ENCODE measurements around the gene TESK2.
"Not testable (repeated sequence)": the region's sequence is repeated elsewhere in the genome, so short reads cannot be mapped to it uniquely, and the experiment has no call there.

Gene TESK2

DNA sequence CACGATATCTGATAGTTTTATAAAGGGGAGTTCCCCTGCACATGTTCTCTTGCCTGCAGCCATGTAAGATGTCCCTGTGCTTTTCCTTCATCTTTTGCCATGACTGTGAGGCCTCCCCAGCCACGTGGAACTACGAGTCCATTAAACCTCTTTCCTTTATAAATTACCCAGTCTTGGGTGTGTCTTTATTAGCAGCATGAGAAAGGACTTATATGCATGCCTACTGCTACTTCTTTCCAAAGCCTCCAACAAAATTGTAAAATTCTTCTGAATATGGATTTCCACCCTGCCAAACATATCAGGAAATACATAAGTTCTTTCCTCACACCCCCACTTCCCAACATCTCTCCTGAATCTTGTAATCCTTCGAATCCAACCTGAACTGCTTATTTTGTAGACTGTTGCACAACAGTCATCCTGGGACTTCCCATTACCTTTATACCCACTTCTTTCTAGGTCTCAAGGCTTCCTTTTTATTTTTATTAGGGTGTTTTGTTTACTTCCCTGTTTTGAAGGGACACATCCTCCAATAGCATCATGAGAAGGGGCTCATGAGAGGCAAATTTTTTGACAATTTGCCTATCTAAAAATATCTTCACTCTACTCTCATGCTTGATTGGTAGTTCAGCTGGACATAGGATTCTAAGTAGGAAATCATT is 83.2 kb downstream of the TESK2 start:
- DNase-seq = no peak

DNA sequence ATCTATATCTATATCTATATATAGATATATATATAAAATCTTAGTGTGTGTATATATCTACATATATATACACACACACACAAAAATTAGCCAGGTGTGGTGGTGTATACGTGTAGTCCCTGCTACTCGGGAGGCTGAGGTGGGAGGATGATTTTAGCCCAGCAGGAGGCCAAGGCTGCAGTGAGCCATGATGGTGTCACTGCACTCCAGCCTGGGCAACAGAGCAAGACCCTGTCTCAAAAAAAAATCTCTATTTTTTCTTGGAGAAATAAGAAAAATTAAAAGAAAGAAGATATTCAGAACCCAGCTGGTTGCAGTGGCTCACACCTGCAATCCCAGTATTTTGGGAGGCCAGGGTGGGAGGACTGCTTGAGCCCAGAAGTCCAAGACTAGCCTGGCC is 85.3 kb downstream of the TESK2 start:
- DNase-seq = no peak

DNA sequence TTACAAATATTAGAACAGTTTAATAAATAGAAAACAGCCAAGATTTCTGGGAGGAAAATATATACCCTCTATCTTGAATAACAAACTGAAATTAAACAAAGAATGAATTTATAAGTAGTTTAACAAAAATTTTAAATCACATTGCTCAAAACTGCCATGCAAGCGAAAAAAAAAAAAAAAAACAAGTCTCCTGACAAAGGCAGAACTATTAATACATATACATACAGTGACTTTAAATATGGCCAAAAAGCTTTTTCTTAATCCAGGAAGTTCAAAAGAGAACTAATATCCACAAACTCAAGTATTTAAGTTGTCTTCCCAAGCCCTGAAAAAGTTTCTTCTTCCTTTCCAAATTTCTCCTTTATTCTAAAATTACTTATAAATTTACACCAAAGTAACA is 87.2 kb downstream of the TESK2 start:
- no peak for DNase-seq

DNA sequence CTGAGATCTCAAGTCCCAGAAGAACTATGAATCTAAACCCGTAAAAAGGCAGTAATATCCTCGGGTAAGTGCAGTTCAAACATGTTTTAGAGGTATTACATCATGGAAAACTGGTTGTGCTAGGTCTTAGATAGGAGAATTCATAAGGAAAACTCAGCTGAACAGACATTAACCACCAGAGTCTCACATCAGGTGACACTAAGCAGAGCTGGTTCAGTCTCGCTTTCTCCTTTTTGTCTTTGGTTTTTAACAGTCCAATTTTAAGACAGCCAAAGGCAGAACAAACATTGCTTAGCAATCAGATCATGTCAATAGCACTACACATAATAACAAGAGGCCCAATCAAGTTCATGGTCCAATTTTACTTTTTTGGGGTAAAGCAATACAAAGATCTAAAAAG is 87.7 kb downstream of the TESK2 start:
- peak; percentile 52 for DNase-seq

DNA sequence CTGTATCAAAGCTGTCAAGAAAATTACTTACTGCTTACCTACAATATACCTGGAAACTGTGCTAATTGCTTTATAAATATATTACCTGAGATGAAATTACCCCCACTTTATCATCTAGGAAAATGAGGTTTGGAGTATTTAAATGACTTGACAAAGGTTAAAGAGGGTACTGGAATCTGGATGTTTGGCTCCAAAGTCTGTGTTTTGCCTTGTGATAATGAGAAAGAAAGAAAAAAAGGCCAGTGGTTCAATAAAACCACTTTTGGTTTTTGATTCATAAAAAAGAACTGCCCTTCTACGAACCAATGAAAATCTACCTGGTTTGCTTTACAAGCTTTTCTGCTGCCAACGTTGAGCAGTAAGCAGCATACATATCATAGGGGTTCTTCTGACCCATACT is 89.4 kb downstream of the TESK2 start:
- no peak for DNase-seq

DNA sequence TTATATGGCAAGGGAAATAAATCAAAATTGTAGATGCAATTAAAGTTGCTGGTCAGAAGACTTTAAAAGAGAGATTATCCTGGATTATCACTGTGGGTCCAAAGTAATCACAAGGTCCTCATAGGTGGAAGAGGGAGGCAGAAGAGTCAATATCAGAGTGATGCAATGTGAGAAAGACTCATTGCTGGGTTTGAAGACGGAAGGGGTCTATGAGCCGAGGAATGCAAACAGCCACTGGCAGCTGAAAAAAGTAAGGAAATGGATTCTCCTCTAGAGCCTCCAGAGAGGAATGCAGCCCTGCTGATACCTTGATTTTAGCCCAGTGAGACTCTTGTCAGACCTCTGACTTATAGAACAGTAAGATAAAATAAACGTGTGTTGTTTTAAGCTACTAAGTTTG is 90.9 kb downstream of the TESK2 start:
- no peak for DNase-seq

DNA sequence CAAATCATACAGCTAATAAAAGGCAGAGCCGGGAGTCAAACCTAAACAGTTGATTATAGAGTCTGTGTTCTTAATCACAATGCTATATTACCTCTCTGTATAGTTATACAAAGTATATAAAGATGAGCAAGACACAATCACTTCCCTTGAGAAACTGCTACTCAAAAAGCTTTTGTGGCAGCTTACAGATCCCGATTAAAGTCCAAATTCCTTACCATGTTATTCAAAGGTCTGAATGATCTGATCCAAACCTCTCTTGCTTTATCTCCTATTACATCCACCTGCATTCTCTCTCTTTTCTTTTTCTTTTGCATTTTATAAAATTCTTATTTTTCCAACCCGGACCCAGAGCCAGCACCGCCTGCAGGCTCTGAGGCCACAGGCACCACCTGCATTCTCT is 93.7 kb downstream of the TESK2 start:
- no peak for DNase-seq

DNA sequence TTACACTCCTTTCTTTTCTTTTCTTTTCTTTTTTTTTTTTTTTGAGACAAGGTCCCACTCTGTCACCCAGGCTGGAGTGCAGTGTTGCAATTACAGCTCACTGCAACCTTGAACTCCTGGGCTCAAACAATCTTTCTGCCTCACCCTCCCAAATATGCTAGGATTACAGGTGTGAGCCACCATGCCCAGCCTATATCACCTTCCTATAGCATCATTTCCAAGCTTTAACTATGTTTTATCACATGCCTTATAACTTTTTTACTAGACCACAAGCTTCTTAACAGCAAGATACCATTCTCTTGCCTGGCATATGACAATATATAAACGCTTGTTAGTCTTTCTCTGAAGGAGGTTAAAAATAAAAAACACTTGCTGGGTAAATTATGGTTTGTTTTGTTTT is 95.4 kb downstream of the TESK2 start:
- no peak for DNase-seq

DNA sequence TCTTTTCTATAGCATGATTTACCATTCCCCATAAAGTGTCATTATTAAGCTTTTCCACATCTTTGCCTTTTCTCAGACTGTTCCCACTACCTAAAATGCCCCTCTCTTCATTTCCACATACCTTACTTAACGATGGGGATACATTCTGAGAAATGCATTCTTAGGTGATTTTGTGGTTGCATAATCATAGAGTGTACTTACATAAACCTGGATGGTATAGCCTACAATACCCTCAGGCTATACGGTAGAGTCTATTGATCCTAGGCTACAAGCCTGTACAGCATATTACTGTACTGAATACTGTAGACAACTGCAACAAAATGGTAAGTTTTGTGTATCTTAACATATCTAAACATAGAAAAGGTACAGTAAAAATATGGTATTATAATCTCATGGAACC is 95.9 kb downstream of the TESK2 start:
- DNase-seq = no peak

DNA sequence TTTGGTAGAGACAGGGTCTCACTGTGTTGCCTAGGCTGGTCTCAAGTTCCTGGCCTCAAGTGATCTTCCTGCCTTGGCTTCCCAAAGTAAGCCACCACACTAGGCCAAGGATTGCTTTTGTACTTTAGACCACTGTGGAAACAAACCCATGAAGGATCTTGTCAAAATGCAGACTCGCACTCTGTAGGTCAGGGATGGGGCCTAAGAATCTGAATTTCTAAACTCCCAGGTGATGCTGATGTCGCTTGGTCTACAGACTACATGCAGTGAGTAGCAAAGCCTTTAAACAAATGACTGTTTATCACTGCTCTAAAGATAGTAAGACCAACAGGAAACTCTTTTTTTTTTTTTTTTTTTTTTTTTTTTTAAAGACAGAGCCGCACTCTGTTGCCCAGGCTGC is 96.6 kb downstream of the TESK2 start:
- no peak for DNase-seq

DNA sequence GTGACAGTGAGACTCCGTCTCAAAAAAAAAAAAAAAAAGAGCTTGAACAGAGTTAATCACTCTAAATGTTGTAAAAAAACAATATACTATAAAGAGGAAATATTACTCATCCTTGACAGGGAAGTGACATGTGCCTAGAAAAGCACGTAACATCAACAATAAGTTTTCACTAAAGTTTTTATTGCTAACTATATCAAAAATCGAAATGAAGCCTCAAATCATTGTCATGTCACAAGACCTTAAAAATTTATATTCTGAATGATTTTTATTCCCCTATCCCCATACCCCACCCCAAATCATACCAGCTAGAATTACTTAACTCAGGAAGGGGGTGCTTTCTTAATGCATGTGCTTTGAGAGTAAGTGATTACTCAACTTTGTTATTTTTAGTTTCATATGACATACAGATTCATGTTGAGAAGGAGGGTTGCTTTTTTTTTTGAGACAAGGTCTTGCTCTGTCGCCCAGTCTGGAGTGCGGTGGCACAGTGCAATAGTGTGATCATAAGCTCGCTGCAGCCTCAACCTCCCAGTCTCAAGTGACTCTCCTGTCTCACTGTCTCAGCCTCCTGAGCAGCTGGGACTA is 97.2 kb downstream of the TESK2 start:
- DNase-seq = no peak

DNA sequence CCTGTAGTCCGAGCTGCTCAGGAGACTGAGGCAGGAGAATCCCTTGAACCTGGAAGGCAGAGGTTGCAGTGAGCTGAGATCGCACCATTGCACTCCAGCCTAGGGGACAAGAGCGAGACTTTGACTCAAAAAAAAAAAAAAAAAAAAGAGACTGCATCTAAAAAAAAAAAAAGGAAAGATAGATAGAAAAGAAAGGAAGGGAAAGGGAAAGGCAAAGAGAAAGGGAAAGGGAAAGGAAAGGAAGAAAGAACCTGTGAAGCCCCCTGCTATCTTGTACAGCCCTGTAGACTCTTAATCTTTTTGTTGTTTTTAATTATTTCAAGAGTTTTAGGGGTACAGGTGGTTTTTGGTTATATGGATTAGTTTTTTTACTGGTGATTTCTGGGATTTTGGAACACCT is 104.7 kb downstream of the TESK2 start:
- DNase-seq = no peak

DNA sequence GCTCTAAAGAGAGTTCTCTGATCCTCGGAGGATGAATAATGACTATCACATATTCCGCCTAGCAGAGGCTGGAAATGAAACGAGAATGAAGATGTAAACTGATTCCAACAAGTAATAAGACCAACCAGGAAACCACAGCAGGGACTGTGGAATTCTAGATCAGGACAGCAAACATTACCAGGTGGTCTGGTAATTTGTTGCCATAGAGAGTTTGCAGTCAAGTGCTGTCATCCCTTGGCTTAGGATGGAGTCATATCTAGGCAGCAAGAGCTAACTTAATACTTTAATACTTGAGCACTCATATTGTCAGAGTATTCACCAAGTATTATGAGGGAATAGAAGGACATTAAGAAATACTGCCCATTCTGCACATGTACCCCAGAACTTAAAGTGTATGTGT is 105.7 kb downstream of the TESK2 start:
- DNase-seq = no peak

DNA sequence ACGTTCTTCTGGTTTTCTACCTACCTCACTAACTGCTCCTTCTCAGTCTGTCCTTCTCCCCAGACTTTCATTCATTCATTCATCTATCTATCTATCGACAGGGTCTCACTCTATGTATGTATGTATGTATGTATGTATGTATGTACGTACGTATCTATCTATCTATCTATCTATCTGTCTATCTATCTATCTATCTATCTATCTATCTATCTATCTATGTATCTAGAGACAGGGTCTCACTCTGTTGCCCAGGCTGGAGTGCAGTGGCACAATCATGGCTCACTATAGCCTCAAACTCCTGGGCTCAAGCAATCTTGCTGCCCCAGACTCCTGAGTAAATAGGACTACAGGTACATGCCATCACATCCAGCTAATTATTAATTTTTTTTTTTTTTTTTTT is 106.8 kb downstream of the TESK2 start:
- DNase-seq = not testable (repeated sequence)

DNA sequence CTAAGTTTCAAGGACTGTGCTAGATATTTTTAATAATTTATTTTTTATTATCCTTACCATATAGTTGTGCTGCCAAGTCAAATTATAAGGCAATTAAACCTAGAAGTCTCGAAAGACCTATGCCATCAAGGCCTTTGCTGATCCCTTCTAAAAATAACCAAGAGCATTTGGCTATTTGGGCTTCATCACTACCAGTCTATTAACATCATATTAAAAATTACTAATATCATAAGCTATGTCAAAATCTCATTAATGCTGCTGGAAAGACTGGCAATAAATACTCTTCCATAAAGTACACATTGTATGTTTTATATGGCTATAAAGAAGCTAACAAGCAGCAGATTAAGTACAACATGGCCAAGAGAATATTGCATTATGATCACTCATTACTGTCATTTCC is 107.8 kb downstream of the TESK2 start:
- DNase-seq = no peak

DNA sequence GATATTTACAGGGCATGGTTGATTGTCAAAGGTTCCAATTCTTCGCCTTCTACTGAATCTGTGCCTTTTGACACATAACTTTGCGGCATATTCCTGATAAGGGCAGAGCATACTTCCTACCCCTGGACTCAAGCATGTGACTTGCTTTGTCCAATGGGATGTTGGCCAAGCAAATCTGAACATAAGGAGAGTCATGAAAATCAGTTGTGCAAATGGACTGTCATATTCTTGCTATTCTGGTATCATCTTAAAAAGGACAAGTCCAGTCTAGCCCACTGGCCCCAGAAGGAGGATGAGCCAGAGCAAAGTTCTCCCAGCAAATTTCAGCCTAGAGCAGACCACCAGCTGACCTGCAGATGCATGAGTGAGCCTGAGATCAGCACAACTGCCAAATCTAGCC is 109.7 kb downstream of the TESK2 start:
- DNase-seq = no peak

DNA sequence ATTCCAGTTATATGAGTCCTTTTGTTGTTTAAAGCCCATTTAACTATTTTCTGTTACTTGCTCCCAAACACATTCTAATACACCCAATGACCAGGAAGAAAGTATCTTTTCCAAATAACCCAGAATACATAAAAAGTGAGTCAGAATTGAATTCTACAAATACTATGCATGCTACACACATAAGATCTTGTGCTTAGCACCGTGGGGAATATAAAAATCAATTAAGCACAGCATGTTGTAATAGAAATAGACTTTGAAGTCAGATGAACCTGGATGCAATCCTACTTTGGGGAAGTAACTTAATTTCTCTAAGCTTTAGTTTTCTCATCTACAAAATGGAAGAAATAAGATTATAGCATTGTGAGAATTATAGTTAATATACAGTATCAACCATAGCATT is 110.2 kb downstream of the TESK2 start:
- DNase-seq = no peak

DNA sequence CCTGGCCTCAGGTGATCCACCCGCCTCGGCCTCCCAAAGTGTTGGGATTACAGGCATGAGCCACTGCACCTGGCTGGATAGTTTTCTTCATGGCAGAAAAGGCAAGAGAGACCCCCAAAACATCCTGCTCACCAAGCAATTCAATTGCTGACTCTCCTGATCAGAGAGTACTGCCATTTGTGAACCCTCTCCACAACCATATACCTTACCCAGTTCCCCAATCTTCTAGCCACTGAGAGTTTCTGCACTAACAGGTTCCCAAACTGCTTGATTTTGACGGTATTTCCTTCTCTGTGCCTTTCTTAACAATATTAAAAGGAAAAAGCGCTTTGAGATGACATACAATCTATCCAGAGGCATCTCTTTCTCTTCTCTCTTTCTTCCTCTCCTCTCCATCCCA is 110.8 kb downstream of the TESK2 start:
- DNase-seq = no peak

DNA sequence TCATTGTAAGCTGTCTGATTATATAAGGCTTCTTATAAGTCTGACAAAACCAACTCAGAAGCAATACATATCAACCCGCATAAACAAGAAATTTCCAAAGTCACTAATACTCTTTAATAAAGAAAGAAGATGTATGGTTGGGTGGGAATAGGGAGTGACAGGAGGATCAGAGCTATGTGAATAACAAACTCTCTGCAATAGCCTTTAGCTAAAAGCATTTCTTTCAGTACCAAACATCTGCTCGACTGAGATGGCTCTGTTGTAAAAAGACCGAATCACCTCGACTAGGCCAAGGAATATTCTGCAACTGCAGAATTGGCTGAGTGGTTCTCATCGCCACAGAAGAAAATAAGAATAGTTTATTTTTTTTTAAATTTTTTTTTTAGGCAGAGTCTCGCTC is 111.4 kb downstream of the TESK2 start:
- no peak for DNase-seq

DNA sequence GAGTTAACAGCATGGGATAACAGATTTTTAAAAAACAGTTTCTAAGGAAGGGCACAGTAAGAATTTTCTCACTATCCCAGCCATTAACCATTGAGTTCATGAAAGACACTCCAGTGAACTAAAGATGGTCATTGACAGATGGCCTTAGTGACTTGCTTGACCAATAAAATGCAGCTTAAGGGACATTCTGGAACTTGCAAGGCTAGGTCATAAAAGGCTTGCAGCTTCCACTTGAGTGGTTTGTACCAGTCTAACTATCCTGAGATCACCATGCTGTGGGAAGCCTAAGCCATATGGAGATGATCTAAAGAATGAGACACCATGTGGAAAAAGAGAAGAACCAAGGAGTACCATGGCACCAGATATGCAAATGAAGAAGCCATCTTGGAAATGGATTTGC is 112.8 kb downstream of the TESK2 start:
- no peak for DNase-seq

DNA sequence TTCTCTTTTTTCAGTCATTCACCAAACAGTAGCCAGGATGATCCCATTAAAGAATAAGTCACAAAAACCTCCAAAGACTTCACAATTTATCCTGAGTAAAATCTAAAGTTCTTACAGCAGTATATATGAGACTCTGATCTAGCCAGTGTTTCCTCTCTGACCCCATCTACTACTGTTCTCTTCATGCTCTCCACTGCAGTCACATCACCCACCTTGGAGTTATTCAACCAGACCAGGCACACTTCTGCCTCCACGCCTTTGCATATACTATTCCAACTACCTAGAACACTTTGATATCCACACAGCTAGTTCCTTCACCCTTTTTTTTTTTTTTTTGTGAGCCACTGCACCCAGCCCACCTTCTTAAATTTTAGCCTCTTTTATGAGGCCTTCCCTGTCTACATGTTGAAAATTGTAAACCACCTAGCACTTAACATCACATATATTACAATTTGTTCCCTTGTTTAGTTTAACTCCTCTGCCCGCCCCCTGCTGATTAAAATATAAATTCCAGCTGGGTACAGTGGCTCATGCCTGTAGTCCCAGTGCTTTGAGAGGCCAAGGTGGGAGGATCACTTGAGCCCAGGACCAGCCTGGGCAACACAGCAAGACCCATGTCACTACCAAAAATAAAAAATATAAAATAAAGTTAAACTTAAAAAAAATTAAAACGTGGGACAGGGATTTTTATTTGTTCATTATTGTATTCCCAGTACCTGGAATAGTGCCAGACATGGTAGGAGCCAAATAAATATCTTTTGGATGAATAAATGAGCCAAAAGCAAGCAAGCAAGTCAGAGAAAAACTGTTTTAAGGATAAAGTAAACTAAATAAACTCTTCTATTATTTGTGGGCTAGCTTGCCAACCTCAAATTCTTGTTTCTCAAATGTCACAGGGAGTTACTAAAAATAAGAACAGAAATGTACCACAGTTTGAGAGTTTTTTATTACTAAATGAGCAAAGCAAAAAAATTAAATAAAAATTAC is 115.6 kb downstream of the TESK2 start:
- peak; percentile 17 for DNase-seq

DNA sequence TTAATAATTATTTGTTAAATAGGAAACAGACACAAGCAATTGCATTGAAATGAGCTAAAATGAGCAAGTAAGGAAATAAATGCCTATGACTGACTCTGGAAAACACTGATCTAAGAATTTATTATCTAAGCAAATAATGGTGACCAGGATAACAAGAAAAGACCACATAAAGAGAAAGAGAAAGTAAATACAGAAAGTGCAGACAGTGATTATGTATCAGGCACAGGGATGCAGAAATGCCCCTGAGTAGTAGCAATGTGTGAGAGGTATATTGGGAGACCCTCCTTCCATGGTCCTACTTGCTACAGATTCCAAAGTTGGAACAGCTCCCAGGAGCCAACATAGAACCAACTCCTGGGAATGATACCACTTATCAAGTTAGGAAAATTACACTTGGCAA is 117.4 kb downstream of the TESK2 start:
- peak; percentile 29 for DNase-seq

DNA sequence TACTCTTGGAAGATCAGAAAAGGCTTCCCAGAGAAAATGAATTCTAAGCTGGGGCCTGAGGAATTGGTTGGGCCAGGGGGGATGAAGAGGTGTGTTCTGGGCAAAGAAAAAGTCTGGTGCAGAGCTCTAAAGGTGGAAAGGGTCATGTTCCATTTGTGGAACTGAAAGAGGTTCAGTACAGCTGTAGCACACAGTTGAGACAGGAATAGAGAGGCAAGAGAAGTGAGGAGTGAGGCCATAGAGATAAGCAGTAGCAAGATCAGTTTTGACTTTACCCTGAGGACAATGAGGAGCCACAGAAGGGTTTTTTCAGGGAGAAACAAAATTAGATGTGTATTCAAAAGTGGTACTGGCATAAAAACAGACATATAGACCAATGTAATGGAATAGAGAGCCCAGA is 120.4 kb downstream of the TESK2 start:
- no peak for DNase-seq

DNA sequence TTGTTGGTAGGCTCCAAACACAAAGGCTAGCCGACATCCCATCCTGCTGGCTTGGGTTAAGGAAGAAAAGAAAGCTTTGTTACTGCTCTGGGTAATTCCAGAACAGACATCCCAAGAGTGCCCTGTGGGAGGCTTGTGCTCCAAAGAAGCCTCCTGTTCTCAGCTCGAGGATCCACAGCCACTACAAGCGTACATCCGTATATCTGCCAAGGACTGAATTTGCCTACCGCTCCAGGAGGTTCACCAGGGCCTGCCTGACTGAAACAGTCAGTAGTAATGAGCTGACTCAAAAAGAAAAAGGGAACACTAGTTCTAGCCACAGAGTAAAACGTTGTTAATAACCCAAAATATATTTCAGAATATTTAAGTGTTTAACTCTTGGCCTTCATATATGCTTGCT is 125.9 kb downstream of the TESK2 start:
- DNase-seq = no peak
